Stimulated activated CD4-positive, alpha-beta T cell treated with anti-CD3 and anti-CD28 coated beads, Interleukin-4, amount 100 ng/mL, for 24 hours (primary cell): ENCODE data around the gene RGS19.
"Not testable (repeated sequence)": the region's sequence is repeated elsewhere in the genome, so short reads cannot be mapped to it uniquely, and the experiment has no call there.

Experiments used
- DNase-seq: peaks from one replicate; pipeline ENCODE4 v3.0.0-alpha.2; 2020

The RGS19 gene

GRCh38 chr20:64079273-64080012, at the start of gene RGS19:
RGS19 (minus strand) TSS chr20:64079518; CDS start chr20:64076886, 2,632 bp downstream.
- DNase-seq = peak; percentile 62

GRCh38 chr20:64123517-64123916, 44.2 kb upstream of the RGS19 start:
- not testable (repeated sequence) for DNase-seq

DNA sequence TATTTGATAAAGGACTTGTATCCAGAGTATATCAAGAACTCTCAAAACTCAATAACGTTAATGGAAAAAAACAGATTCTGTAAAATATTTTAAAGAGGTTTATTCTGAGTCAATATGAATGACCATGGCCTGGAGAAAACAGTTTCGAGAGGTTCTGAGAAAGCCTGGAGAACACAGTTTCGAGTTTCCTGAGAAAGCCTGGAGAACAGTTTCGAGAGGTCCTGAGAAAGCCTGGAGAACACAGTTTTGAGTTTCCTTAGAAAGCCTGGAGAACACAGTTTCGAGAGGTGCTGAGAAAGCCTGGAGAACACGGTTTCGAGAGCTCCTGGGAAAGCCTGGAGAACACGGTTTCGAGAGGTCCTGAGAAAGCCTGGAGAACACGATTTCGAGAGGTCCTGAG, 43.6 kb upstream of the RGS19 start:
- DNase-seq = not testable (repeated sequence)

DNA sequence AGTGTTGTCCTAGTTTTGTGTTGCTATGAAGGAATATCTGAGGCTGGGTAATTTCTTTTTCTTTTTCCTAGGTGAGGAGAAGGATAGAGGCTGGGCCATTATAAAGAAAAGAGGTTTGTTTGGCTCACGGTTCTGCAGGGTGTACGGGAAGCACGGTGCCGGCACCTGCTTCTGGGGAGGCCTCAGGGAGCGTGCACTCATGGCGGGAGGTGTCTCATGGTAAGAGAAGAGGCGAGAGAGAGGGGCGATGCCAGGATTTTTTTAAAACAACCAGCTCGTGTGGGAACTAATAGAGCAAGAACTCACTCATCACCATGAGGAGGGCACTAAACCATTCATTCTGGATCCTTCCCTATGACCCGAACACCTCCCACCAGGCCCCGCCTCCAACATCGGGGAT, 42.3 kb upstream of the RGS19 start:
- no peak for DNase-seq

DNA sequence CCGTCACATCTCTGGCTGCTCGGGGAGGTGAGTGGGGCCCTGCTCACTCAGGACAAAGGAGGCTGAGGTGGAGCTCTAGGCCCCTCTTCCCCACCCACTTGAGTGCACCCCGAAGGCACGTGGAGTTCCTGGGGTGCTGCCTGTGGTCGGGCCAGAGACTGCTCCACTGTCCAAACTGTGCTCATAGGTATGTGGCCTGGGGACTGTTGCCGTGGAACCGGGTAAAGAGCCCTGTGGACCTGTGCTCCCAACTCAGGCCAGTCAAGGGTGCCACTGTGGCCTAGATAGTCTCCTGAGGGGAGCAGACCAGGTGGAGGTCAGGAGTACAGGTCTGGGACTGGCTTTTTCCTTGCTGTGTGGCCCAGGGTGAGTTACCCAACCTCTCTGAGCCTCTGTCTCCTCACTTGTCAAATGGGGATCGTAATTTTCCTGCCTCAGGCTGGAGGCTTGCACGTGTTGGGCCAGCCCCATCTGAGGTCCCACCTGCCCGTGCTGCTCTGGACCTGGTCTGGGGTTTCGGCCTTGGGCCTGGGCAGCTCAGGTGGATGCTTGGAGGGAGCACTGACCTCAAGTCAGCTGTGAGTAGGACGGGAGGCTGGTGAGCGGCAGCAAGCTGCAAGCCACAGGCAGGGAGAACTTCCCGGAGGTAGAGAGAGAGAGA, 40.5 kb upstream of the RGS19 start:
- no peak for DNase-seq

DNA sequence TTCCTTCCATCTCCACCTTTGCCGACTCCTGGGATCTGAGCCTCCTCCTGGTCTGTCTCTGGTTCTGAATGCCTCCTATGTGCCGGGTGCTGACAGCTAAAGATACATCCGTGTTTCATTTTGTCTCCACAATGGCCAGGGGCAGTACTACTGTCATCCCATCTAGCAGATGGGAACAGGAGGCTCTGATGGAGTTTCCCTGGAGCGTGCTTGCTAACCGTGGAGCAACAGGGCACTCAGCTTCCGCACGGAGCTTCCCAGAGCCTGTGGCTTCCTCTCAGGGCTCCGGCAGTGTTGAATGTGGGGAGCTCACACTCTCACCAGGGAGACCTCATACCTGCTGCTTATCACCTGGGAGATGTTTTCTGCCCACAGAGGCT, 40.0 kb upstream of the RGS19 start:
- no peak for DNase-seq

GRCh38 chr20:64117432-64117777, 38.1 kb upstream of the RGS19 start:
- not testable (repeated sequence) for DNase-seq

- no peak for DNase-seq
These were observed 37.5 kb upstream of the RGS19 start for GRCh38 chr20:64116541-64117431.

- DNase-seq = no peak
These were observed 36.7 kb upstream of the RGS19 start for GRCh38 chr20:64116016-64116415.

DNA sequence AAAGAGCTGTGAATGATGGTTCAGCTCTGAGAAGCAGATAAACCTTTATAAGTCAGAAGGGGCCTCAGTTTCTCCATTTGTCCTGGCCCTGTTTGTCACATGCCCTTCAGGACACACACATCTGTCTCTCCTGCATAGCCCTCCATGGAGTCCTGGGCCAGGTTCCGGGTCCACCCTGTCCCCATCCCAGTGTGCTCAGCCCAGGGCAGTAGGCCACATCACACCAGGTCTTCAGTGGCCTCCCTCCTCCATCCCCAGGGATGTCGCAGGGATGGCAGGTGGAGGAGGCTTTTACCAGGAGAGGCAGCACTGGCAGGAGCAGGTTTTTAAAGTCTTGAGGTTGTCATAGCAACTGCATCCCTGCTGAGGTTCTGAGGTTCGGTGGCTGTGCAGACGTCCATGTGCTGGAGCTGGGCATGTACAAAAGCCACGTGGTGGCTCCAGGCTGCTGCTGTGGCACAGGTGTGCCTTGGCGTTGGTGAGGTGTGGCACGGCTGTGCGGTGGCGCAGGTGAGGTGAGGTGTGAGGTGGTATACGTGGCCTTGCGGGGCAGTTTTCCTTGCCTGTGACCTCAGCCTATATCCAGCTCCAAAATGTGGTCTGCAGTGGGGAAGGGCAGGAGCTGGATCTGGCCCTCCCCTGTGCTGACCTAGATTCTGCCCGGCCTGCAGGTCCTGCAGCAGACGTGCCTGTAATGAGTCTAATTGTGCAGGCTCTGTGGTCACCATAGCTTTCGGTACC, 36.0 kb upstream of the RGS19 start:
- no peak for DNase-seq

GRCh38 chr20:64114356-64114971, 35.1 kb upstream of the RGS19 start:
- DNase-seq = no peak

DNA sequence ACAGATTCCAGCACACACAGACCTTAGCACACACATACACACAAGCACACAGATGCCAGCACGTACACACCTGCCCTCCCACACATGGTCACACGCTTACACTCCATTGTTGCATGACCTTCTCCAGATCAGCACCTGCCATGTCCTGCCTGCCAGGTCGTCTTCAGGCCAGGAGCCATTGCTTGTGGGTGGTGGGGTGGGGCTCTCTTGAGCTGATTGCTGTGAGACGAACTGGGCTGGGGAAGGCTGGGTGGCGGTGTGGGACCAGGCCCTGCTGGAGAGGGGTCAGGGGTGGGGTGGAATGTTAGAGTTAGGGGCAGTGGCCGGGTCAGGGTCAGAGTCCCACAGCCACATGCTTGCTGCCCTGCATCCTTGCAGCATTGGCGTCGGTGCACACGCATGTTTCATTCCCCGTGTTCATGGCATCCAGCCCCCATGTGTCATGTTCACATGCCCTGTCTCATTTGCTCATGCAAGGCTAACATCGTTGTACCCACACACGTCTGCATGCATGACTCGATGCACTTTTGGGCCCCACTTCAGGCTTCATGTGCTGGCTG, 34.6 kb upstream of the RGS19 start:
- no peak for DNase-seq

GRCh38 chr20:64113444-64113775, 34.1 kb upstream of the RGS19 start:
- no peak for DNase-seq

- no peak for DNase-seq
These were observed 33.5 kb upstream of the RGS19 start for GRCh38 chr20:64112691-64113443.

- no peak for DNase-seq
These were observed 32.7 kb upstream of the RGS19 start for GRCh38 chr20:64111841-64112641.

GRCh38 chr20:64110411-64111068, 31.2 kb upstream of the RGS19 start:
- no peak for DNase-seq

DNA sequence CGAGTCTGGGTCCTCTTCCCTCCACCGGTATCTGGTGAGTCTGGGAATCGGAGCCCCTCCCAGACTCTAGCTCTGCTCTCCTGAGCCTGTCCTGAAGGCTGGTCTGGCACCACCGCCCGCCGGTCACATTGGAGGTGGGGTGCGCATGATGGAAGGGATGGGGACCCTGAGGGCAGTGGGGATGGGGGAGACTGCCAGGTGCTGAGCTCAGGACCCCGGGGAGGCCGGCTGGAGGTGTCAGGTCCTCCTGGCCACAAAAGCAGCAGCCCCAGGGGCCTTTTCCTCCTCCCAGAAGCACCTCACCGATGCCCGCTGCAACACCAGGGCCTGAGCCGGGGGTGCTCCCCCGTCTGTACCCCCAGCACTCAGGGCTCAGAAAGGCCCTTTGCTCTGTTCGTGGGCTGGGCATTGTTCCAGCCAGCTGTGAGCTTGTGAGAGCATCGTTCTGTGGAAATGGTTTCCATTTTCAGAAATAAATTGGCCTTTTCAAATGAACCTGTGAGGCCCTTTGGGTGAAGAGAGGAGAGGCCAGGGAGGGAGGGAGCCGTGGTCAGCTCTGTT, 30.6 kb upstream of the RGS19 start:
- DNase-seq = no peak

DNA sequence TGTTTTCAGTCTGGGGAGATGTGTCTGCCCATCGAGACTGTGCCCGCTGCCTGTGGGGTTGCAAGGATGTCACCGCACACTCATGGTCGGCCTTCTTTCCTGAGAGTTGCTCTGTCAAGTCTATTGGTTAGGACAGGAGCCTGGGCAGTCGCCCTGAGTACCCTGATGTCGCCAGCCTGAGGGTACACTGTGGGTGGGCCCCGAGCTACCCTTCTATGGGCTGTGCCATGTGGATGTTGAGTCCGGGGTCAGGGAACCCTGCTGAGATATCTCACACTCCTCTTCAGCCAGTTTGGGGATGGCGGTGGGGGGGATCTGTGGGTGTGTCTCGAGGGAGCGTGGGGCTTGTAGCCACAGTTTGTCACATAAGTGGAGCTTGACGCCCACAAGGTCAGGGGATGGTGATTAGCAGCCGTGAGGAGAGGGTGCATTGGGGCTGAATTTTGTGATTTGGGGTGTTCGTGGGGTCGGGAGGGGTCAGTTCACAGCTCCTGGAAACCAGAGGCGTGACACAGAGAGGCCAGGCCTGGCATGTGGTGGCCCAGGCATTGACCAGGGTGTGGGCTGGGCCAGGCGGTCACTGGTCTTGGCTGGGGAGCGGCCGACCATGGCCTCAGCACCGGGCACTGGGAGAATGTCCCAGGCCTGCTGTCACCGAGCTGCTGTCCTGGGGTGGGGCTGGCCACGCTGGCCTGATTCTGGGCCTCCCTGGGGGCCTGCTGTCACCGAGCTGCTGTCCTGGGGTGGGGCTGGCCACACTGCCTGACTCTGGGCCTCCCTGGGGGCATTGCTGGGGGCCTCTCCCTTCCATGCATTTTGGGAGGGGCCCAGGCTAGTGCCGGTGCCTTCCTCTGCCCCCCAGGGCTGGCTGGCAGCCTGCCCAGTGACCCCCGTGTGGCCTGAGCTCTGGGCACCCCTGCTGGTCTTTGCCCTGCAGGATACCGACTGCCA, 29.7 kb upstream of the RGS19 start:
- DNase-seq = peak; percentile 1
